SH-SY5Y (cell line): ENCODE measurements around the gene NPIPB6.

ENCODE experiments used
- GATA2 ChIP-seq: IDR thresholded peaks from 2 replicates; pipeline ENCODE4 v1.6.1; 2011; ENCODE audit warnings: mild to moderate bottlenecking, low read depth, low read length
- GATA3 ChIP-seq: IDR thresholded peaks from 2 replicates; pipeline ENCODE4 v1.6.1; 2011; ENCODE audit warnings: low read depth, mild to moderate bottlenecking, low read length, moderate library complexity

DNA sequence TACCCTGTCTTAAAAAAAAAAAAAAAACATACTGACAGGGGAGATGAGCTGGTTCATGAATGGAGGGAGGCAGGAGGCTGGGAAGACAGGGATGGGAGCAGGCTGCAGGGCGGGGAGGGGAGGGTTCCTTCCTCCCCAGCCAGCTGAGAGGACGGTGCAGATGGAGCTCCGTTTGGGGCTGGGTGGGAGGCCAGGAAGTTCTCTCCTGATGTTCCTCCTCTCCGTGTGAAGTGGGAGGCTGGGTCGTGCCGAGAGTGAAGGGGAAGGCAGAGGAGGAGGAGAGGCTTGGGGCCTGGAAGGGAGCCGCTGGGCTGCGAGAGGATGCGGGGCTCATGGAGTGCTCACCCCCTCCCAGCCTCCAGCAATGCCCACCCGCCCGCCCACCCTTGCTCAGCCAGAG, 49.7 kb downstream of the NPIPB6 start:
- no peak for TF ChIP-seq GATA2
- TF ChIP-seq GATA3, result no peak
